ENCODE results near the gene NOS3.

Gene NOS3

GRCh38 chr7:151051108-151051507 is 60.3 kb downstream of the NOS3 start:
- H3K4me3 ChIP-seq (ENCODE audit: low read depth, low read length), result no peak overlapping the region
- DNase-seq (ENCODE audit: low read depth, low spot score), result peak; percentile 72
- TF ChIP-seq CTCF (IDR thresholded peaks at IDR 0.05; ENCODE audit: low read depth, low read length), result no peak
- in situ Hi-C loops (cut with HindIII; ENCODE audit: low sequenced_read_pairs), result no loop called here

- in situ Hi-C loops (cut with HindIII; ENCODE audit: low sequenced_read_pairs), result no loop called here
- DNase-seq (ENCODE audit: low read depth, low spot score), result no peak
- TF ChIP-seq CTCF (IDR thresholded peaks at IDR 0.05; ENCODE audit: low read depth, low read length), result no peak
- no peak overlapping the region for H3K4me3 ChIP-seq (ENCODE audit: low read depth, low read length)
These were observed 62.3 kb downstream of the NOS3 start for GRCh38 chr7:151053096-151053495.

- in situ Hi-C loops (cut with HindIII; ENCODE audit: low sequenced_read_pairs), result no loop called here
- no peak for DNase-seq (ENCODE audit: low read depth, low spot score)
- TF ChIP-seq CTCF (IDR thresholded peaks at IDR 0.05; ENCODE audit: low read depth, low read length), result no peak
- no peak overlapping the region for H3K4me3 ChIP-seq (ENCODE audit: low read depth, low read length)
These were observed 62.9 kb downstream of the NOS3 start for GRCh38 chr7:151053751-151054150.

GRCh38 chr7:151056283-151056665 is 65.5 kb downstream of the NOS3 start:
- DNase-seq (ENCODE audit: low read depth, low spot score), result no peak
- TF ChIP-seq CTCF (IDR thresholded peaks at IDR 0.05; ENCODE audit: low read depth, low read length), result no peak
- H3K4me3 ChIP-seq (ENCODE audit: low read depth, low read length), result no peak overlapping the region
- in situ Hi-C loops (cut with HindIII; ENCODE audit: low sequenced_read_pairs), result no loop called here

GRCh38 chr7:151056666-151057505 is 66.1 kb downstream of the NOS3 start:
- no peak for DNase-seq (ENCODE audit: low read depth, low spot score)
- peak overlapping the region; percentile 64 for H3K4me3 ChIP-seq (ENCODE audit: low read depth, low read length)
- in situ Hi-C loops (cut with HindIII; ENCODE audit: low sequenced_read_pairs), result no loop called here
- no peak for TF ChIP-seq CTCF (IDR thresholded peaks at IDR 0.05; ENCODE audit: low read depth, low read length)

- peak within 1 kb of the TSS; percentile 64 for H3K4me3 ChIP-seq (ENCODE audit: low read depth, low read length)
- no peak for TF ChIP-seq CTCF (IDR thresholded peaks at IDR 0.05; ENCODE audit: low read depth, low read length)
- in situ Hi-C loops (cut with HindIII; ENCODE audit: low sequenced_read_pairs), result no loop called here
- DNase-seq (ENCODE audit: low read depth, low spot score), result no peak
These were observed 66.7 kb downstream of the NOS3 start, which contains the start of gene CDK5 for GRCh38 chr7:151057506-151057988. Gene CDK5, minus strand, starts transcription at chr7:151057897. Its CDS starts 49 bp downstream, at chr7:151057848.

Measured in astrocyte of the spinal cord (primary cell).